ENCODE data around the gene NPM3.

Gene NPM3

DNA sequence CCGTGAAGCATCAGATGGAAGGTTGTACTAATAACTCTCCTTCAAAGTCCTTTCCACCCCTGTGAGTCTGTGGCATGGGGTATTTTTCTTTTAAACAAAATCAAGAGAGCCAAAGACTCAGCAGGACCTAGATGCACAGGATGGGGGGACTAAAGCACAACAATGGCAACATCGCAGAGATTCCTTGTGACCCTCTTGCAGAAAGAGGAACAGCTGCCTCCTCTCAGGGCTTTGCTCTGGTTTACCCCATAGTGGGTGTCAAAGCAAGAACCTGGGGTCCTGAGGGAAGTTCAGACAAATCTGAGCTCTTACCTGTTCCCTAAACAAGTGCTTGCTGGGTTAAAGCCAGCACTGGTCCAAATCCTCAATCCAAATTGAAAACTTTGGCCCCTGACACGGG, 46.6 kb downstream of the NPM3 start:
- no peak overlapping the region for H3K4me3 ChIP-seq (ENCODE audit: low read depth, low read length)
- DNase-seq (ENCODE audit: low read depth) = no peak
- TF ChIP-seq CTCF (IDR thresholded peaks at IDR 0.05; ENCODE audit: low read depth, low read length, missing control alignments) = no peak

- no peak for DNase-seq (ENCODE audit: low read depth)
- H3K4me3 ChIP-seq (ENCODE audit: low read depth, low read length) = no peak overlapping the region
- TF ChIP-seq CTCF (IDR thresholded peaks at IDR 0.05; ENCODE audit: low read depth, low read length, missing control alignments) = no peak
These were observed 51.1 kb downstream of the NPM3 start for GRCh38 chr10:101732096-101732495.

Data from GM12864 (cell line).